NT2/D1 (cell line): ENCODE data around the gene CLDN1.

Source experiments
- DNase-seq: peaks from one replicate; pipeline ENCODE4 v3.0.0-alpha.2; 2011; ENCODE audit warnings: low read depth, low spot score
- H3K27me3 ChIP-seq: 2 replicates; pipeline ENCODE4 v1.6.0; 2011; ENCODE audit warnings: mild to moderate bottlenecking; ENCODE audit not compliant: insufficient read length, insufficient read depth
- H3K36me3 ChIP-seq: 2 replicates; pipeline ENCODE4 v1.6.1; 2011; ENCODE audit warnings: mild to moderate bottlenecking, low read length, mixed read lengths; ENCODE audit not compliant: insufficient read depth, insufficient read length
- H3K4me1 ChIP-seq: 2 replicates; pipeline ENCODE4 v1.5.1; 2011; ENCODE audit not compliant: insufficient read depth, insufficient read length
- H3K4me3 ChIP-seq: 2 replicates; pipeline ENCODE4 v1.5.1; 2011; ENCODE audit warnings: low read depth; ENCODE audit not compliant: insufficient read length
- H3K9ac ChIP-seq: 2 replicates; pipeline ENCODE4 v1.6.0; 2011; ENCODE audit warnings: low read depth; ENCODE audit not compliant: insufficient read length
- H3K9me3 ChIP-seq: 2 replicates; pipeline ENCODE4 v1.5.1; 2011; ENCODE audit warnings: mild to moderate bottlenecking, low read length; ENCODE audit not compliant: insufficient read depth
- SUZ12 ChIP-seq: IDR thresholded peaks from 2 replicates; pipeline ENCODE4 v1.6.1; 2011; ENCODE audit not compliant: insufficient read length, insufficient read depth; ENCODE audit errors: extremely low read depth
- YY1 ChIP-seq: IDR thresholded peaks from 2 replicates; pipeline ENCODE4 v1.6.1; 2011; ENCODE audit not compliant: insufficient read length, insufficient read depth
- ZNF274 ChIP-seq: IDR thresholded peaks from 2 replicates; pipeline ENCODE4 v1.6.1; 2011; ENCODE audit warnings: mild to moderate bottlenecking, low read depth, low read length

CLDN1 gene

GRCh38 chr3:190258634-190259033 lies 63.6 kb downstream of the CLDN1 start:
- Histone ChIP-seq H3K9ac (no peak overlapping the region), H3K4me3 (no peak overlapping the region), H3K36me3 (no peaks in the 10 kb centered on the region), H3K27me3 (no peaks in the 10 kb centered on the region), H3K9me3 (no peaks in the 10 kb centered on the region), H3K4me1 (no peaks in the 10 kb centered on the region)
- no peak for TF ChIP-seq SUZ12
- no peak for TF ChIP-seq ZNF274
- TF ChIP-seq YY1: no peak
- no peak for DNase-seq
